ENCODE results near the gene UCK1. TPM values are rescaled to one million over a fixed set of nuclear protein-coding genes. Genes with fewer than 3 reads are reported as not detected.

UCK1 gene
- total and polyA plus RNA-seq, 10 of the 15 experiments (the other 5 are each of a cell fraction or from before 2014, with no cell fraction given) = 0.31 to 27.0 (median 18.7) TPM

- CTCF ChIA-PET = interaction anchor here (1.5 kb wide), 1 partner anchor 147 kb away, joined by 3 read pairs; no protein-coding TSS in a partner anchor
Measured at GRCh38 chr9:131545786-131546335, 14.8 kb upstream of the UCK1 start.

More at GRCh38 chr9:131545786-131546335, 14.8 kb upstream of the UCK1 start:
- no peak for FAIRE-seq
- TF ChIP-seq ZBED1 (IDR thresholded peaks at IDR 0.05; ENCODE audit: borderline replicate concordance) = no peak
- no peak for TF ChIP-seq YY1 (IDR thresholded peaks at IDR 0.05; ENCODE audit: low read depth, low read length)
- TF ChIP-seq ZNF207 (IDR thresholded peaks at IDR 0.05; ENCODE audit: borderline replicate concordance) = no peak
- TF ChIP-seq TCF12 (IDR thresholded peaks at IDR 0.05; ENCODE audit: low read depth, low read length) = no peak
- no peak for TF ChIP-seq KDM1A (IDR thresholded peaks at IDR 0.05; ENCODE audit: borderline replicate concordance)
- TF ChIP-seq RFX5 (IDR thresholded peaks at IDR 0.05; ENCODE audit: low read depth, low read length) = no peak
- TF ChIP-seq NKRF (conservative IDR thresholded peaks at IDR 0.05) = no peak
- no peak overlapping the region for H2AFZ ChIP-seq (ENCODE audit: control insufficient read depth, low read depth, low read length)
- H3K4me1 ChIP-seq (ENCODE audit: control insufficient read depth, insufficient read depth, low read length) = no peaks in the 10 kb centered on the region
- H3K4me2 ChIP-seq (ENCODE audit: control insufficient read depth, insufficient read depth) = no peak overlapping the region
- RAD21 ChIA-PET (ENCODE audit: unreplicated experiment) = no interaction called here
- no peaks in the 10 kb centered on the region for H4K20me1 ChIP-seq (ENCODE audit: control insufficient read depth, insufficient read depth)
- no peaks in the 10 kb centered on the region for H3K79me2 ChIP-seq (ENCODE audit: control insufficient read depth, insufficient read depth, low read length)
- H3K27ac ChIP-seq (ENCODE audit: control insufficient read depth, insufficient read depth) = no peak overlapping the region
- DNase-seq (ENCODE audit: low read depth, low spot score) = no peak
- SMC1A ChIA-PET (ENCODE audit: uncharacterized antibody, unreplicated experiment) = interaction anchor here (1.5 kb wide), 1 partner anchor 15 kb away, joined by 4 read pairs; no protein-coding TSS in a partner anchor
- POLR2A ChIA-PET = no interaction called here
- peaks cover 0 to 2% of the 10 kb centered on the region in 2 experiments; a peak in 2 of 4 replicates for H3K27me3 ChIP-seq (replicated peaks in 1 of 2; ENCODE audit: control insufficient read depth in 2 of 2, insufficient read depth in 2 of 2, low read length in 1 of 2)
- no peak overlapping the region for H3K4me3 ChIP-seq
- no peaks in the 10 kb centered on the region for H3K36me3 ChIP-seq (ENCODE audit: control insufficient read depth in 2 of 2, insufficient read depth in 2 of 2, low read length in 1 of 2)
- in situ Hi-C loops (cut with MboI) (no loop called here), intact Hi-C loops (cut with micrococcal nuclease; ENCODE audit: unreplicated experiment) (no loop called here)
- no TSS peak for BruUV-seq (replicated peaks)
- ATAC-seq = no peak
- 16% methylated on average over 24 of the region's 30 CpGs for WGBS (ENCODE audit: insufficient coverage, insufficient replicate concordance, low lambda C conversion rate, missing lambda C conversion rate)
- no peak overlapping the region for H3K9ac ChIP-seq (ENCODE audit: control insufficient read depth, insufficient read depth, low read length)
- H3K9me3 ChIP-seq (replicated peaks; ENCODE audit: control insufficient read depth, insufficient read depth, low read length) = peaks cover 15% of the 10 kb centered on the region
